GM12875 (cell line): ENCODE results near the gene HOXB6.

Source experiments
- H3K4me3 ChIP-seq: one replicate; pipeline ENCODE4 v1.5.1; 2011; ENCODE audit warnings: low read depth, low read length, control low read depth
- TF ChIP-seq, protein P1 (sequence below): IDR thresholded peaks from 2 replicates; pipeline ENCODE4 v1.5.1; 2011; ENCODE audit warnings: low read depth, mild to moderate bottlenecking, control low read depth, inconsistent platforms, low read length, moderate library complexity, borderline replicate concordance; ENCODE audit not compliant: insufficient read depth

HOXB6 gene

DNA sequence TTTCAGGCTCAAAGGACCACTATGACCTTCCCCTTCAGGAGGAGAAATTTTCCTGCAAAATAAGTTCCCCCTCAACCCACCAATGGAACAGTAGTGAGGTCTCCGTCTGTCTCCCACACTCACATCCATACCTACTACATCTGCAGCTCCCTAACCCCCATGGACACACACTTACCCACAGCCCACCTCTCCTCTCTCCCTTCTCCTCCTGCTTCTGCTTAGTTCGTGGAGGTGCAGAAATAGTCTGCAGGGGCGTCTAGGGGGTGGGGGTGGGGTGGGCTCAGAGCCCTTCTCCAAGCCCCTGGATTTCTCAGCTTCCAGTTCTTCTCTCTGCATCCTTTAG lies 35.6 kb downstream of the HOXB6 start:
- TF ChIP-seq, protein P1, sequence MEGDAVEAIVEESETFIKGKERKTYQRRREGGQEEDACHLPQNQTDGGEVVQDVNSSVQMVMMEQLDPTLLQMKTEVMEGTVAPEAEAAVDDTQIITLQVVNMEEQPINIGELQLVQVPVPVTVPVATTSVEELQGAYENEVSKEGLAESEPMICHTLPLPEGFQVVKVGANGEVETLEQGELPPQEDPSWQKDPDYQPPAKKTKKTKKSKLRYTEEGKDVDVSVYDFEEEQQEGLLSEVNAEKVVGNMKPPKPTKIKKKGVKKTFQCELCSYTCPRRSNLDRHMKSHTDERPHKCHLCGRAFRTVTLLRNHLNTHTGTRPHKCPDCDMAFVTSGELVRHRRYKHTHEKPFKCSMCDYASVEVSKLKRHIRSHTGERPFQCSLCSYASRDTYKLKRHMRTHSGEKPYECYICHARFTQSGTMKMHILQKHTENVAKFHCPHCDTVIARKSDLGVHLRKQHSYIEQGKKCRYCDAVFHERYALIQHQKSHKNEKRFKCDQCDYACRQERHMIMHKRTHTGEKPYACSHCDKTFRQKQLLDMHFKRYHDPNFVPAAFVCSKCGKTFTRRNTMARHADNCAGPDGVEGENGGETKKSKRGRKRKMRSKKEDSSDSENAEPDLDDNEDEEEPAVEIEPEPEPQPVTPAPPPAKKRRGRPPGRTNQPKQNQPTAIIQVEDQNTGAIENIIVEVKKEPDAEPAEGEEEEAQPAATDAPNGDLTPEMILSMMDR: no peak

DNA sequence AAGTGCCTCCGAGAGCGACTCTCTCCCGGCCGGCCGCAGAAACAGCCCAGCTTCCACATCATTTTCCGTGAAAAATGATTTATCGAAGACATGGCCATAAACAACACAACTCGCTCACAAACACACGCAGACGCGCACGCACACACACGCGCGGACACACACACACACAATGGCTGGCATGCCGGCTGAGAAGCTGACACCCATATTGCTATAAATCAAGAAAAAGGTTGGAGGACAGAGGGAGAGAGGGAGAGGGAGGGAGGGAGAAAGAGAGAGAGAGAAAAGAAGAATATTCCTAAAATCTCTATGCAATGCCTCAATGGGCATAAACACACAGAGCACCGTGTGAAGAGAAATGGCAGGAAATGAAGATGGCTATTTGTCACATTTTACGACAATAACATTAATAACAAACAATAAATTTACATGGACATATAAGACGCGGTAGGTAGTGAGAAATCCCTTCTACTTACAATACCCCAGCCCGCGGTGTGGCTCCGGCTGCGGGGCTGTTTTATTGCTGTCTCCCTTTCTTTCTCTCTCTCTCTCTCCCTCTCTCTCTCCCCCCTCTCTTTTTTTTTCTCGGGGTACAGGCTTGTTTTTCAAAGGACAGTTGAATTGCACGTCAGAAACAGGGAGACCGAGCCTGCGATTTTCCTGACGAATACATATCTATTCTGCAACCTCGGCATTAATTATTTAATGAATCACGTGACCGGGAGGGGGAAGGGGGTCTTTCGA lies 36.1 kb downstream of the HOXB6 start:
- TF ChIP-seq, protein P1: no peak
- H3K4me3 ChIP-seq: no peak overlapping the region

More for the DNA sequence above, 35.6 kb downstream of the HOXB6 start:
- H3K4me3 ChIP-seq: no peak overlapping the region

DNA sequence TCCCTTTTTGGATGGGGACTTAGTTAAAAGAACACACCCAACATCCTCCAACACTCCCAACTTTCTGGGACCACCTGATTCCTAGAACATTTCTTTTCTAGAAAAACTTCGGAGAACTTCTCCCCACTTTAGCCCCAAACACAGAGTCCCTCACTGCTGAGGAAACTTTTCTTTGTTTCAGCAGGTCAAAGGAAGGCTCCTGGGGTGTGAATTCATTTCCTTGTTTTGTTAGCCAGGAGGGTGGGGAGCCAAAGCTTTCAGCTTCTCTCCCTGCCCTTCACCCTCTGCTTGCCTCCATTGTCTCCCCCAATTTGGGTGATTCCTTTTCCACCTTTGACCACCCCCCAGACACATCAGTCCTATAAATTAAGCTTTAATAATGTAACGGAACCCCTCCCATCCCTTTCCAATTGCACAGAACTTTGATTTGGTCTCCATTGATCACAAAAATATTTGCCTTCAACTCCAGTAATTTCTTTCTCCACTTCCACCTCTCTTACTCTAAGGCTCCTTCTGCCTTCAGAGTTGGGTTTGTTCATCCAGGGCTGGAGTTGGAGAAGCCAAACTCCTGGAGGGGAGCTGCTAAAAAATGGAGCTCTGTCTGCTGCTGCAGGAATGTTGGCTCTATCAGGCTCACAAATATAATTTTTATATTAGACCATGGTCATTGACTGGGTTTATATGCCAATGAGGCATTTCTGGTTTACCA lies 37.0 kb downstream of the HOXB6 start:
- TF ChIP-seq, protein P1: no peak
- H3K4me3 ChIP-seq: no peak overlapping the region

DNA sequence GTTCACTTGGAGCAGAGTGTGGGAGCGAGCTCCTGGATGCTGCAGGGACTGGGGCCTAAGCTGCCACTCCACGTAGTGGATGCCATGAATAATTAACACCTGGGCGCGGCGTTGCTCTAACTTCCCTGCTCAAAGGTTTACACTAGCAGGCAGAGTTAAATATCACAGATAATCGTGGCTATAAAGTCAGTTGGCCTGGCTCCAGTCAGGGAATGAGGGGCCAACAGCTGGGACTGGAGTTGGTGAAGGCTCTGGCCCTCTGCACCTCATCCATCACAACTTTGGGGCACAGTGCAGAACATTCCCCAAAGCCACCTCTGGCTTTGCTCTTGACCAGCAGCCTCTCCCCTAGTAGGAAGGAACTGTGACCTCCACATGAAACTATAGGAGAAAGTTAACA lies 37.6 kb downstream of the HOXB6 start:
- TF ChIP-seq, protein P1: no peak
- H3K4me3 ChIP-seq: no peak overlapping the region

DNA sequence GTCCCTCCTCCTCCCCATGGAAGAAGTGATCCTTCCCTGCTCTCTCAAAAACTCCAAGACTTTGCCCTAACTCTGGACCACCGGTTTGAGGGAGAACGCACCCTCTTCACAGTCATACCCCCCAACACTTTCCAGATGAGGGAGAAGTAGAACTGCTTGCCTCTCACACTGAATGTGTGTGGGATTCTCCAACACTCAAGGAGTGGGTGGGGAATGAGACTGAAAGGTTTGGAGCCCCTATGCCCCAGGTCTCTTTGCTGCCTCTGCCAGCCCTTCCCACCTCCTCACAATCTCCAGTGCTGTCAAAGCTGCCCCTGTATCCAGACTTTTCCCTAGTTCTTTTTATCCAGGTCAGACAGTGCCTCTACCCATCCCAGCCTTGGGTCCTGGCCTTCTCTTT lies 38.1 kb downstream of the HOXB6 start:
- no peak overlapping the region for H3K4me3 ChIP-seq
- TF ChIP-seq, protein P1: no peak

GRCh38 chr17:48565925-48566710 lies 38.7 kb downstream of the HOXB6 start:
- TF ChIP-seq, protein P1: no peak
- no peak overlapping the region for H3K4me3 ChIP-seq
